Activated CD8-positive, alpha-beta T cell treated with anti-CD3 and anti-CD28 coated beads for 36 hours (primary cell): Measurements from ENCODE around the gene GRIK3. TPM values are rescaled to one million over a fixed set of nuclear protein-coding genes. Genes with fewer than 3 reads are reported as not detected.

ENCODE experiments used
- ATAC-seq: fragments of 200-7000 bp; cut with Tn5 transposase; one replicate; pipeline ENCODE4 v1.10.0; 2021; ENCODE audit warnings: mild to moderate bottlenecking, moderate library complexity
- CTCF ChIA-PET: fragments of 350-600 bp; sonication (Branson Sonifier 250); formaldehyde crosslinking; loops from one replicate; lab custom pipeline; 2021; ENCODE audit warnings: antibody characterized with exemption; lab: Charles Lee
- POLR2A ChIA-PET: fragments of 350-600 bp; sonication (Branson Sonifier 250); formaldehyde crosslinking; loops from one replicate; lab custom pipeline; 2021; ENCODE audit warnings: antibody characterized with exemption; lab: Charles Lee
- DNase-seq: peaks from one replicate; pipeline ENCODE4 v3.0.0-alpha.2; 2020
- H3K27ac Mint-ChIP-seq: one replicate; pipeline ENCODE4 v1.8.0; 2021; ENCODE audit warnings: mild to moderate bottlenecking, mixed read lengths
- H3K27me3 Mint-ChIP-seq: one replicate; pipeline ENCODE4 v1.8.0; 2021; ENCODE audit warnings: mixed read lengths
- H3K36me3 Mint-ChIP-seq: one replicate; pipeline ENCODE4 v1.8.0; 2021; ENCODE audit warnings: low read depth, mixed read lengths
- H3K4me1 Mint-ChIP-seq: one replicate; pipeline ENCODE4 v1.8.0; 2021; ENCODE audit warnings: low read depth, mixed read lengths
- H3K4me3 Mint-ChIP-seq: one replicate; pipeline ENCODE4 v1.8.0; 2021; ENCODE audit warnings: mild to moderate bottlenecking, moderate library complexity, mixed read lengths
- H3K9me3 Mint-ChIP-seq: one replicate; pipeline ENCODE4 v1.8.0; 2021; ENCODE audit warnings: mixed read lengths
- intact Hi-C: fragments of 100-400 bp; cut with micrococcal nuclease; formaldehyde crosslinking; loops from one replicate; pipeline ENCODE4 v1.10.0; 2022
- total RNA-seq, 2 experiments: library from RNA; stranded (reverse); gene quantifications; one replicate each; pipeline ENCODE4 v1.2.3, GENCODE V29; 2021
- TF ChIP-seq, protein P1 (sequence below): fragments of 200-600 bp; IDR thresholded peaks from one replicate; pipeline ENCODE4 v1.8.0; 2022; ENCODE audit warnings: antibody characterized with exemption, mild to moderate bottlenecking

The GRIK3 gene
- total RNA-seq, 2 experiments from 2014 or later: not detected

GRCh38 chr1:37069406-37069805 lies 35.1 kb upstream of the GRIK3 start:
- H3K27ac Mint-ChIP-seq: no peak overlapping the region
- H3K36me3 Mint-ChIP-seq: no peaks in the 10 kb centered on the region
- no peaks in the 10 kb centered on the region for H3K4me1 Mint-ChIP-seq
- ChIA-PET CTCF (no interaction called here), POLR2A (no interaction called here)
- intact Hi-C loops: no loop called here
- H3K4me3 Mint-ChIP-seq: no peak overlapping the region
- DNase-seq (no peak), ATAC-seq (no peak)
- H3K9me3 Mint-ChIP-seq: no peaks in the 10 kb centered on the region
- H3K27me3 Mint-ChIP-seq: peaks cover 9% of the 10 kb centered on the region
- TF ChIP-seq, protein P1, sequence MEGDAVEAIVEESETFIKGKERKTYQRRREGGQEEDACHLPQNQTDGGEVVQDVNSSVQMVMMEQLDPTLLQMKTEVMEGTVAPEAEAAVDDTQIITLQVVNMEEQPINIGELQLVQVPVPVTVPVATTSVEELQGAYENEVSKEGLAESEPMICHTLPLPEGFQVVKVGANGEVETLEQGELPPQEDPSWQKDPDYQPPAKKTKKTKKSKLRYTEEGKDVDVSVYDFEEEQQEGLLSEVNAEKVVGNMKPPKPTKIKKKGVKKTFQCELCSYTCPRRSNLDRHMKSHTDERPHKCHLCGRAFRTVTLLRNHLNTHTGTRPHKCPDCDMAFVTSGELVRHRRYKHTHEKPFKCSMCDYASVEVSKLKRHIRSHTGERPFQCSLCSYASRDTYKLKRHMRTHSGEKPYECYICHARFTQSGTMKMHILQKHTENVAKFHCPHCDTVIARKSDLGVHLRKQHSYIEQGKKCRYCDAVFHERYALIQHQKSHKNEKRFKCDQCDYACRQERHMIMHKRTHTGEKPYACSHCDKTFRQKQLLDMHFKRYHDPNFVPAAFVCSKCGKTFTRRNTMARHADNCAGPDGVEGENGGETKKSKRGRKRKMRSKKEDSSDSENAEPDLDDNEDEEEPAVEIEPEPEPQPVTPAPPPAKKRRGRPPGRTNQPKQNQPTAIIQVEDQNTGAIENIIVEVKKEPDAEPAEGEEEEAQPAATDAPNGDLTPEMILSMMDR: no peak

GRCh38 chr1:37068897-37069296 lies 34.6 kb upstream of the GRIK3 start:
- CTCF ChIA-PET: no interaction called here
- H3K9me3 Mint-ChIP-seq: no peaks in the 10 kb centered on the region
- no peak overlapping the region for H3K4me3 Mint-ChIP-seq
- no peak overlapping the region for H3K27ac Mint-ChIP-seq
- H3K4me1 Mint-ChIP-seq: no peaks in the 10 kb centered on the region
- POLR2A ChIA-PET: no interaction called here
- intact Hi-C loops: no loop called here
- peaks cover 9% of the 10 kb centered on the region for H3K27me3 Mint-ChIP-seq
- TF ChIP-seq, protein P1: no peak
- no peaks in the 10 kb centered on the region for H3K36me3 Mint-ChIP-seq
- ATAC-seq (no peak), DNase-seq (no peak)

DNA sequence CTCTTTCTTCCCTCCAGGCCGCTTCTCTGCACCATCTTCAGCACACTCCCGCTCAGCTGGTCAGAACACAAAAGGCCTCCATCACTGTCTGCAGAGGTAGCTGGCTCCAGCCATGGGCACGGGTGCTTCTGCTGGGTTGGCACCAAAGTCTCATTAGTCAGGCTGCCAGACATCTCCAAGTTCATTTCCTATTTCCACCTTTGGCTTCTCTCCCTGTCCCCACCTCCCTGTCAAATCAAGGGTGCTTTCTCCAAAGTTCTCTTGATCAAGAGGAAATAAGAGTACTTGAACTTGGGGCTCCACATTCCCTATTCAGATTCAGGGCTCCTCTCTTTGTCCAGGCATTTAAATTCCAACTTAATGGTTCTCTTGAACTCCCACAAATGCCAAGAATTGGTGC lies 33.9 kb upstream of the GRIK3 start:
- ATAC-seq (no peak), DNase-seq (no peak)
- H3K27ac Mint-ChIP-seq: no peak overlapping the region
- H3K9me3 Mint-ChIP-seq: no peaks in the 10 kb centered on the region
- no peak overlapping the region for H3K4me3 Mint-ChIP-seq
- no peaks in the 10 kb centered on the region for H3K4me1 Mint-ChIP-seq
- H3K36me3 Mint-ChIP-seq: no peaks in the 10 kb centered on the region
- ChIA-PET POLR2A (no interaction called here), CTCF (no interaction called here)
- peaks cover 9% of the 10 kb centered on the region for H3K27me3 Mint-ChIP-seq
- TF ChIP-seq, protein P1: no peak
- intact Hi-C loops: no loop called here

DNA sequence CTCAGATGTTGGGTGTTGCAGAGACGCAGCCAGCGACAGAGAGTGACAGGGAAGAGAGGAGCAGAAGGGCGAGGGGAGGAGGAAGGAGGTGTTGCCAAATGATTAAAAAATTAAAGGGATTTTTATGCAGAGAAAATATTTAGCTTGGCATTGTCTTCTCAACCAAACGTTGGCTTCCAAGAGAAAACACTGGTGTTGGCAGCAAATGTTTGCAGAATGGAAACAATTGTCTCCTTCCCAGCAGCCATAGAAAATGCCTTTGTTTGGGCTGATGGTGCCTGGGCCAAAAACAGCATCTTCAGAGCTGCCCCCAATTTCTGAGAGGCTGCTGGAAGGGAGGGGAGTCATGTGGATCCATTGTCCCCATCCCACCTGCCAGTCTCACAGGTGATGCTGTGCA lies 29.7 kb upstream of the GRIK3 start:
- Mint-ChIP-seq H3K27me3 (peaks cover 7% of the 10 kb centered on the region), H3K36me3 (no peaks in the 10 kb centered on the region), H3K9me3 (no peaks in the 10 kb centered on the region), H3K4me1 (no peaks in the 10 kb centered on the region), H3K27ac (no peak overlapping the region), H3K4me3 (no peak overlapping the region)
- intact Hi-C loops: no loop called here
- TF ChIP-seq, protein P1: no peak
- DNase-seq (no peak), ATAC-seq (no peak)
- ChIA-PET CTCF (no interaction called here), POLR2A (no interaction called here)

- Mint-ChIP-seq H3K4me3 (no peak overlapping the region), H3K36me3 (no peaks in the 10 kb centered on the region), H3K9me3 (no peaks in the 10 kb centered on the region), H3K27ac (no peak overlapping the region), H3K27me3 (peaks cover 1% of the 10 kb centered on the region), H3K4me1 (no peaks in the 10 kb centered on the region)
- no peak for ATAC-seq
- intact Hi-C loops: no loop called here
- TF ChIP-seq, protein P1: no peak
- CTCF ChIA-PET: no interaction called here
- POLR2A ChIA-PET: no interaction called here
- no peak for DNase-seq
Measured at GRCh38 chr1:37059346-37059745, 25.0 kb upstream of the GRIK3 start.
